Central memory CD8-positive, alpha-beta T cell (primary cell): ENCODE measurements around the gene CD70.
"Not testable (repeated sequence)": the region's sequence is repeated elsewhere in the genome, so short reads cannot be mapped to it uniquely, and the experiment has no call there.

Experiments used
- ATAC-seq: fragments of 150-1000 bp; cut with Tn5 transposase; replicated peaks from 2 replicates; pipeline ENCODE4 v1.10.0; 2022; ENCODE audit warnings: mild to moderate bottlenecking, moderate FRiP score, moderate number of reproducible peaks; ENCODE audit not compliant: poor library complexity, severe bottlenecking; ENCODE audit errors: extremely low read depth
- DNase-seq, 2 donors: peaks; one replicate each; pipeline ENCODE4 v3.0.0; 2021; ENCODE audit warnings: low spot score in 2 of 2
- H3K27ac Mint-ChIP-seq: one replicate; pipeline ENCODE4 v1.8.0; 2022; ENCODE audit warnings: low read depth, mild to moderate bottlenecking, moderate library complexity, mixed read lengths
- H3K27me3 Mint-ChIP-seq: one replicate; pipeline ENCODE4 v1.8.0; 2022; ENCODE audit warnings: mixed read lengths
- H3K36me3 Mint-ChIP-seq: one replicate; pipeline ENCODE4 v1.8.0; 2022; ENCODE audit warnings: mild to moderate bottlenecking, moderate library complexity, mixed read lengths; ENCODE audit not compliant: insufficient read depth
- H3K4me1 Mint-ChIP-seq: one replicate; pipeline ENCODE4 v1.8.0; 2022; ENCODE audit warnings: mixed read lengths
- H3K4me3 Mint-ChIP-seq: one replicate; pipeline ENCODE4 v1.8.0; 2022; ENCODE audit warnings: mild to moderate bottlenecking, moderate library complexity, mixed read lengths
- H3K9me3 Mint-ChIP-seq: one replicate; pipeline ENCODE4 v1.8.0; 2022; ENCODE audit warnings: mixed read lengths

Gene CD70

GRCh38 chr19:6551607-6552450 is 39.1 kb downstream of the CD70 start:
- DNase-seq (peak; percentile 51 to 66), ATAC-seq (peak; percentile 92)
- no peaks in the 10 kb centered on the region for H3K27me3 Mint-ChIP-seq
- H3K4me1 Mint-ChIP-seq, result peaks cover 10% of the 10 kb centered on the region
- H3K36me3 Mint-ChIP-seq, result no peaks in the 10 kb centered on the region
- peak overlapping the region; percentile 43 for H3K4me3 Mint-ChIP-seq
- H3K9me3 Mint-ChIP-seq, result no peaks in the 10 kb centered on the region
- no peak overlapping the region for H3K27ac Mint-ChIP-seq

DNA sequence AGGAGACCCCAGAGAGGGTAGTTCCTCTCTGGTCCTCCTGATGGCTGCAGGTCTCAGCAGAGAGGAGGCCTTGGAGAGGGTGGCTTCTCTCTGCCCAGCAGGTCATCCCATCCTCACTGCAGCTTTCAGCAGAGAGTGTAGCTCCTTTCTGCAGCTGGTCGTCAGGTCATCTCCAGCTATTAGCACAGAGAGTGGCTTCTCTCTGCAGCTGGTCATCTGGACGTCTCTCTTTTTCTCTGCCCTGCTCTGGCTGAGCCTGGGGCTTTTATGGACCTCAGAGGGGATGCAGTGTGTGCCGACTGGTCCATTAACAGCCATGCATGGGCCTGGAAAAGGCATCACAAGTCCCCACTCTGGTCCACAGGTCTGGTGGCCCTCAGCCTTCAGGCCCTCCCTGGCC is 39.9 kb downstream of the CD70 start:
- H3K4me1 Mint-ChIP-seq, result peaks cover 11% of the 10 kb centered on the region
- no peaks in the 10 kb centered on the region for H3K27me3 Mint-ChIP-seq
- H3K9me3 Mint-ChIP-seq, result no peaks in the 10 kb centered on the region
- no peak overlapping the region for H3K27ac Mint-ChIP-seq
- H3K36me3 Mint-ChIP-seq, result no peaks in the 10 kb centered on the region
- no peak for DNase-seq
- ATAC-seq, result no peak
- no peak overlapping the region for H3K4me3 Mint-ChIP-seq

DNA sequence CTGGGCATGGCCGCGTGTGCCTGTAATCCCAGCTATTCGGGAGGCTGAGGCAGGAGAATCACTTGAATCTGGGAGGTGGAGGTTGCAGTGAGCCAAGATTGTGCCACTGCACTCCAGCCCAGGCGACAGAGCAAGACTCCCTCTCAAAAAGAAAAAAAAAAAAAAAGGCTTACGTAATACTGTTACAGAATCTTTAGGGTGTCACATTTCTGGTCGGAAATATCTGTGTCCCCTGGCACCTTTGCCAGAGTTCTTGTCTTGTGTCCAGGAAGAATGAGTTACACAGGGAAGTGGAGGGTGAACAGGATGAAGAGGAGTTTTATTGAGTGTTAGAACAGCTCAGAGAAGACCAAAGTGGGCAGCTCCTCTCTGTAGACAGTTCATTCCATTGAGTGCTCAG is 40.3 kb downstream of the CD70 start:
- not testable (repeated sequence) for H3K27me3 Mint-ChIP-seq, ATAC-seq, H3K36me3 Mint-ChIP-seq, H3K4me3 Mint-ChIP-seq, H3K9me3 Mint-ChIP-seq, H3K27ac Mint-ChIP-seq, DNase-seq
- H3K4me1 Mint-ChIP-seq, result peaks cover 11% of the 10 kb centered on the region

- Mint-ChIP-seq H3K27ac (no peak overlapping the region), H3K4me3 (no peak overlapping the region), H3K27me3 (no peaks in the 10 kb centered on the region), H3K4me1 (peaks cover 6% of the 10 kb centered on the region), H3K36me3 (peaks cover 2% of the 10 kb centered on the region), H3K9me3 (no peaks in the 10 kb centered on the region)
- ATAC-seq (peak; percentile 19), DNase-seq (no peak)
These were observed 47.0 kb downstream of the CD70 start for GRCh38 chr19:6543866-6544347.

DNA sequence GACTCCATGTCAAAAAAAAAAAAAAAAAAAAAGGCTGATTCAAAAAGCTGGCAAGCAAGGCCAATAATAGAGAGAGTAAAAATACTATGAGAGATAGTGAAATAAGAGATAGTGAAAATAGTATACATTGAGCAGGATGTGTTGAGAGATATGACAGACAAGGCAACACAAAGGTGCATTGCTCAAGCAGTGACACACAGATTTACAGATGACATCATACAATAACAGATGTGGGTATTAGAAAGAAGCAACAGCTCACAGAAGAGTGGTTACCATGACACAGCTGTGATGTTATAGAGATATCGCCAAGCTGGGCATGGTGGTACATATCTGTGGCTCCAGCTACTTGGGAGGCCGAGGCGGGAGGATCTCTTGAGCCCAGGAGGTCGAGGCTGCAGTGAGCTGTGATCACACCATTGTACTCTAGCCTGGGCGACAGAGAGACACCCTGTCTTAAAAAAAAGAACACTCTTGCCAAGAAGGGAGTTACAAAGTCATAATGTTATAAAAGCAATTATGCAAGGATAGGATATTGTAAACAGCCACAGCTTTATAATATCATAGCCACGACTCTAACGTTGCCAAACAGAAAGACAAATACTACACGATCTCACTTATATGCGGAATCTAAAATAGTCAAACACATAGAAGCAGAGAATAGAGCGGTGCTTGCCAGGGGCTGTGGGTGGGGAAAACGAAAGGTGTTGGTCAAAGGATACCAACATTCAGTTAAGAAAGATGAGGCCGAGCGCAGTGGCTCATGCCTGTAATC is 49.8 kb downstream of the CD70 start:
- H3K27ac Mint-ChIP-seq, result no peak overlapping the region
- no peak for DNase-seq
- H3K9me3 Mint-ChIP-seq, result no peaks in the 10 kb centered on the region
- no peak overlapping the region for H3K4me3 Mint-ChIP-seq
- peaks cover 4% of the 10 kb centered on the region for H3K36me3 Mint-ChIP-seq
- peaks cover 14% of the 10 kb centered on the region for H3K4me1 Mint-ChIP-seq
- no peak for ATAC-seq
- H3K27me3 Mint-ChIP-seq, result no peaks in the 10 kb centered on the region

- peaks cover 10% of the 10 kb centered on the region for H3K36me3 Mint-ChIP-seq
- H3K4me3 Mint-ChIP-seq, result no peak overlapping the region
- H3K27ac Mint-ChIP-seq, result no peak overlapping the region
- no peak for DNase-seq
- no peaks in the 10 kb centered on the region for H3K27me3 Mint-ChIP-seq
- H3K4me1 Mint-ChIP-seq, result peaks cover 23% of the 10 kb centered on the region
- ATAC-seq, result no peak
- no peaks in the 10 kb centered on the region for H3K9me3 Mint-ChIP-seq
These were observed 51.4 kb downstream of the CD70 start for GRCh38 chr19:6539514-6539913.
